ACHN (cell line): ENCODE measurements around the gene OTC.

ENCODE experiments used
- DNase-seq: peaks from one replicate; pipeline ENCODE4 v3.0.0-alpha.2; 2015
- in situ Hi-C: cut with HindIII; loops from 2 replicates; pipeline ENCODE4 v1.10.0; 2017; ENCODE audit warnings: low sequenced_read_pairs, low pct_ligation_motif_present, low pct_unique_long_range_greater_than_20kb

OTC gene

GRCh38 chrX:38352362-38352761 is at the start of gene OTC:
TSS of gene OTC (plus strand) at chrX:38352604. CDS start at chrX:38352697, 93 bp downstream.
- in situ Hi-C loops: no loop called here
- DNase-seq: no peak

- peak; percentile 17 for DNase-seq
- in situ Hi-C loops: no loop called here
Measured at GRCh38 chrX:38304010-38304409, 48.4 kb upstream of the OTC start.

DNA sequence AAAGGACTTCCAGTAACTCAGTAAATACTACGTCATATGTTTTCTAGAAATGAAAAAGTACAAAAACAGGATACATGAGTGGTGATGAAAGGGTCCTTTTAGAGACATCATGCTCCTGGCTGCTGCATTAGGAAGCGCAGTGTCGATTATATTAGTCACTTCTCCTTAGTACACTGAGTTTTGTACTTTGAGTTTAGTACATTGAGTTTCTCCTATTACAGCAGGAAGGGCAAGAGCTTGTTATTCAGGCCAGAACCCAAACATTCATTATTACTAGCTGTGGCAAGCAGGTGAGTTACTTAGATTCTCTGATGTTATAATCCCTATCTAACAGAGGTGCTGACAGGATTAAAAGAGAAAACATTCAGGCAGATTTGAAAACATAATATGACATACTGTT is 46.4 kb upstream of the OTC start:
- no peak for DNase-seq
- in situ Hi-C loops: no loop called here

DNA sequence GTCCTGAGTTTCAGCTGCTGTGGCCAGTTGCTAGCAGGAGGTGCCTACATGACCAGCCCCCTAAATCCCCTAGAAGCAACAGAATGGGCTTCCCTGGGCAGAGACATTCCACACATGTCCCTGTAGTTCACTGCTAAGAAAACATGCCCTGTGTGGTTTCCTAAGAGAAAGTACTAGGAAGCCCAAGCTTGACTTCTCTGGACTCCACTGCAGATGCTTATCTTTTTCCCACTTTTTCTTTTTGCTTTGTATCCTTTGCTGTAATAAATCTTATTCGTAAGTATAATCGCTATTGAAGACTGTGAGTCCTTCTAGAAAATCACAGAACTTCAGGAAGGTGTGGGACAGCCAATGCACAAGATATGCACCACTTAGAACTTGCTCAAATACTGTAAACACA is 40.7 kb upstream of the OTC start:
- in situ Hi-C loops: no loop called here
- no peak for DNase-seq

DNA sequence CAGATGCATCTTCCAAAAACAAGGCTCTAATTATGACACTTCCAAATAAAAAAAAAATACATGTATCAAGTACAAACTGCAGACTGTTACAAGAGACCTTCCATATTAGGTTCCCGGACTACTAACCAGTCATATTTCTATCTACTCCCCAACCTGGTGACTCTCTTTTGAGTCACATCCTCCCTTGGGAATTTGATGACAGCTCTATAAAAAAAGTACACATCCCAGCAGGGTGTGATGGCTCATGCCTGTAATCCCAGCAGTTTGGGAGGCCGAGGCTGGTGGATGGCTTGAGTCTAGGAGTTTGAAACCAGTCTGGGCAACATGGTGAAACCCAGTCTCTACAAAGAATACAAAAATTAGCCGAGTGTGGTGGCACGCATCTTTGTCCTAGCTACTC is 40.0 kb upstream of the OTC start:
- in situ Hi-C loops: no loop called here
- DNase-seq: peak; percentile 45

GRCh38 chrX:38313190-38313589 is 39.2 kb upstream of the OTC start:
- DNase-seq: no peak
- in situ Hi-C loops: no loop called here

- DNase-seq: no peak
- in situ Hi-C loops: no loop called here
Measured at GRCh38 chrX:38315186-38315585, 37.2 kb upstream of the OTC start.

GRCh38 chrX:38318196-38318595 is 34.2 kb upstream of the OTC start:
- in situ Hi-C loops: no loop called here
- no peak for DNase-seq

DNA sequence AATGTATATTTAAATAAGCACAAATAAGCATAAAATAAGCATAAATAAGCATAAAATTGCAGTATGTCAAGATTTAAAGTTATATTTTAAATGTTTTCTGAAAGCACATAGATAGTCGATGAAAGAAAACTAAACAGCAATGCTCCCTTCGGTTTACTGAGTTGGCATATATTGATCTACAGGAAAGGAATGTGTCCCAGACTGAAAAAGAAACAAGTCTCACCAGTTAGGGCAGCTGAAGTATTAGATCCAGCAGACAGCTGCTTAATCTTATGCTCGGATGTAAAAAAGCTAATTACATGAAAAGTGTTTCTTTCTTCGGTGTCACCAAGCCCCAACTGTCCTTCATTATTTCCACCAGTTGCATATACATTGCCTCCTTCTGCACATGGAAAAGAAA is 33.8 kb upstream of the OTC start:
- DNase-seq: no peak
- in situ Hi-C loops: no loop called here

DNA sequence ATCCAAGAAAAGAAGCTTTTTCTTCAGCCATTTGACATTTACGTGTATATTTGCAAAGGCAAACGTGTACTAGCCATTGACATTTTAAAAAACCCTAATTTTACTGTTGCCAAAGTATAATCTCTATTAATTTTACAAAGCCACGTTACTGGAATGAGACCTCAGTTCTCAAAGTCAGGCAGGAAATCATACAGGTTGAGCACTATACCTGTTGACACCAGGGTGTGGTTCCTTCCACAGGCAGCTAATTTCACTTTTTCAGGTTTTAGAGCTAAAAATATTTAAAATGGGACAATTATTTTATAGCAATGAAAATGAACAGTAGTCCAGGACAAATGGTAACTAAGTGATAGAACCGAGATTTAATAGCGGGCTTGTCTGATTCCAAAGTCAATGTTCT is 31.6 kb upstream of the OTC start:
- in situ Hi-C loops: no loop called here

DNA sequence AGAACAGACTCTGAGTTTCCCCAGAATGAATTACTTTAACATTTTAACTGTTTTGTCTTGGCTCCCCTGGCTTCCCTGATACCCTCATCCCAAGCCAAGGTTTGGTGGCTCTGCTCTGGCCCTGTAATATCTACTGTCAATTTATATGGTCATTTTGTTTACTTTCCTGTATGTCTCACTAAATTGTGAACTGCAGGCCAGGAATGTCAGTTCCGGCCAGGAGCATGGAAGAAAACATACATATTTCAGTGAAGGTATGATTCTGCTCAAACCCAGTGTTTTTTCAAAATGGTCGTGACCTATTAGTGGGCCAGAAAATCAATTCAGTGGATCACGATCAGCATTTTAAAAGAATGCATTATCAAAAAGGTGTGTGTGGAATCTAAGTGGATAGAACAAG is 26.3 kb upstream of the OTC start:
- no peak for DNase-seq
- in situ Hi-C loops: no loop called here

More for the DNA sequence above, 31.6 kb upstream of the OTC start:
- DNase-seq: no peak

DNA sequence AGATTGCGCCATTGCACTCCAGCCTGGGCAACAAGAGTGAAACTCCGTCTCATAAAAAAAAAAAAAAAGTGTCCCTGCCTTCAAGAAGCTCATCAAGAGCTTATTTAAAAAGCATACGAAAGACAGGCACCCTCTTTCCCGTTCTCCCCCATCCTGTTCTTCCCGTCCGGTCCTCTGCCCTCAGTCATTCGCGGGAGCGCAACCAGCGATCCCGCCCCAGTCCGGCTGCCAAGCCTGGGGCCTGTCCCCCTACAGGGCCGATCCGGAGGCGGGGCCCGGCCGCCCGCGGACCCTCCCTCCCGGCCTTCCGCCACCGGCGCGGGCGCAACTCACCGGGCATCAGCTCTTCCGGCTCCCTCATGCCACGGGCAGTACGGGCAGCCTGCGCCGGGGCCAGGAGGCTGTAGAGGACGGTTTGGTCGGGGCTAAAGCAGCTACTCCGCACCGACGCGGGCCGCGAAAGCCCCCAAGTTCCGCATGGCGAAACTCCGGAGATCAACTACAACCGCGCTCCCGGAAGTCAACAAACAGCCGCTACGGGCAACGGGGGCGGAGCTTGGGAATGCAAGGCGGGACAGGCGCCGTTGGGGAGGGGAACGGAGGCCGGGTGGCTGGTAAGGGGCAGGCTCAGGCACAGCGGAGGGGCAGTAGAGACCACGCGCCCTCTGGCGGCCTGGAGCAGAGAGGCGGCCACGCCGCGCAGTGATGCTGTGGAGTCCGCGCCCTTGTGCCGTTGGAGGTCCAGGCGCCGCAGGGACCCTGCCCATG is 25.2 kb upstream of the OTC start, which contains the start of gene RPGR:
Gene RPGR, minus strand, starts transcription at position 503 of the 768 bp plus-strand sequence. Its CDS starts 142 bp downstream, at position 361.
- in situ Hi-C loops: no loop called here

GRCh38 chrX:38327775-38328081 is 24.7 kb upstream of the OTC start:
- DNase-seq: no peak
- in situ Hi-C loops: no loop called here

More for the DNA sequence above, 25.2 kb upstream of the OTC start, which contains the start of gene RPGR:
- peak; percentile 82 for DNase-seq

DNA sequence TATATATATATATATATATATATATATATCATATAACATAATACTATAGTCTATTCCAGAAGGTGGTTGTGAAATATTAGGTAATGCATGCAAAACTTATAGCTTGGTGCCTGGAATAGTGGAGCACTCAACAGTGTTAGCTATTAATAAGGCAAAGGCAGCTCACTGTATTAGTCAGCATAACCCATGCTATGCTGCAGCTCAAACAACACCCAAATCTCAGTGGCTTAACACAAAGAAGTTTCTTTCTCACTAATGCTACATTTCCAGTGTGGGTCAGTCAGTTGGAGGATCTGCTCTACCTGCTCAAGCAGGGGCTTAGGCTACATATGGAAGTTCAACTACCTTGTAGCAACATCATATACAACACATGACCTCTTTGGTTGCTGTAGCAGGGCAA is 19.9 kb upstream of the OTC start:
- in situ Hi-C loops: no loop called here
- DNase-seq: no peak

- no peak for DNase-seq
- in situ Hi-C loops: no loop called here
Measured at GRCh38 chrX:38335382-38335781, 17.0 kb upstream of the OTC start.

DNA sequence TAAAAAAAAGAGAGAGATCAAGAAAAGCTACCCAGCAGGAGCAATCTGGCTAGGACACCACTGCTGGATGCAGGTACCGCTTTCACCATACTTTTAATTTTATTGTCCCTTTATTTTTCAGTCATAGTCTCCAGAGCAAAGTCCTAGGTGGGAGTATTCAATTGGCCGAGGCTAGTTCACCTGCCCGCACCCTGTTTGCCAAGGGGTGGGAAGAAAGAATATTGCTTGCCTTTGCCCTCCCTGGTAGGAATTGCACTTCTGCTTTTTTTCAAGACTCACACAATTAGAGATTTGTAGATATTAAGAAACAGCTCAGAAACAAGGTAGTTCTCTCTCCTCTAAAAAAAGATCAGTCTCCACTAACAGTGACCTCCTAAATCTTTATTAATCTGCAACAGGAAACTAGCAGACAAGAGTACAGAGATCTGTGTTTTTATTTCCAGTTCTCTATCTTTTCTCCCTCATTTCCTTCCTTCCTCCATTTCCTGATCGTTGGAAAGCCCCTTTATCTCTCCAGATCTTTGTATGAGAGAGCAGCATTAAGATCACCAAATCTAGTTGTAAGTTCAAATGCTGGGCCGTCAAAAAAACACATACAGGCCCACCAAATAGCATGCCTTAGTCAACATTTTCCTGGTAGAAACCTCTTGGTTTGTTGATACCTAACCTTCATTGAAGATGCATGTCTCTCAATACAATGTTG is 15.7 kb upstream of the OTC start:
- in situ Hi-C loops: no loop called here
- no peak for DNase-seq

DNA sequence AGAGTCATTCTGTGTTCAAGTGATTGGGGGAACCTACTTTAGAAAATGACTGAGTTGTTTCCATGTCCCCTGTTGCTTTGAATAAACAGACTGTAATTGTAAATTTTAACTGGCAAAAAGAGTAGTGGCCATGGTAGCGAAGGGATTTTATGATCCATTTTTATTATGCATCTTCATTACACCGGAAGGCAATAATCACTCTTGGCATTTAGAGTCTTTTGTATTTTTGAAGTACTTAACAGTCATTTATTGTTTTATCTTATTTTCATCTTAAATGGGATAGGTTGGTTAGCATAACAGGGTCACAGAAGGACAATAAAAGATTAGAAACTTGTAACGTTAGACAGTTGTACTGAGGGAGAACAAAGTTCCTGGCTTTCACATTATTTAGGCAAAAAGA is 11.0 kb upstream of the OTC start:
- in situ Hi-C loops: no loop called here
- DNase-seq: no peak

DNA sequence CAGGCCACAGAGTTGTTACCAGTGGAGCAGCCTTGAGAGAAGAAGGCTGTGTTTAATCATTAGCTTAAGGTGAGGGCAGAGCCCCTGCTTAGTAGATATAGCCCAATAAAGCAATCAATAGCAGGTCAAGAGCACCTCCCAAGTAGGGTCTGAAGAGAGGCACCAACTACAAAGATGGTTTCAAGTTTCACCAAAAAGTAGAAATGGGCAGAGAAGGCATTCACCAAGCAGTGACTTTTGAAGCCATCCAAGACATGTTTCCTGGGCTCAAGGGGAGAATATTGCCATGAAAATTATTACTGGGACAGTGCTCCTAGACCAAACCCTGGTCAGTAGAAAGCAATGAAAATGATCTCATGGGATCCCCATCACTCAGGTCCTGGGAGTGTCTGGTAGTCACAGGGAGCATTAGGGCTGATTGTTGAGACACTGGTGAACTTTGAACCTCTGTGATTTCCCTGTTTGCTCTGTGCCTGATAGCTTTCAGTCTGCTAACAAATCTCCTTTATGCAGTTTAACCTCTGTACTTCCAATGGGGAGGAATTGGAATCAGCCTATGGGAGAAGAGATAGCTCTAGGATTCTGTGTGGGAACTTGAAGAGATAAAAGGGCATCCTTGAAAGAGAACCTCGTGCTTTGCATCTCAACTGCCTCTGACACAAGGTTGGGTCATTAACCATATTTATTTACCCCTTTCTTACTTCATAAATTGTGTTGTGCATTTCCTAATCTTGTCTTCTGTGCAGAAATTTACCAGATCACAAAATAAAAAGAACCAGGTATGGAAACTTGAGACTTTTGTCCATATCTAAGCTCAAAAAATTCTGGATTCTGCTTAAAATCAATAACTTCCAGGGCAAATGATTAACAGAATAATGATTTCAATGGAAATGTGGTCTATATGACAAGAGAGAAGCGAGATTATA is 9.3 kb upstream of the OTC start:
- DNase-seq: no peak
- in situ Hi-C loops: no loop called here

- no peak for DNase-seq
- in situ Hi-C loops: no loop called here
Measured at GRCh38 chrX:38346150-38346549, 6.3 kb upstream of the OTC start.
